Colonic mucosa (tissue), 4 donors: ENCODE results near the gene BORCS6. TPM values are rescaled to one million over a fixed set of nuclear protein-coding genes. Genes with fewer than 3 reads are reported as not detected.

Experiments used
- DNase-seq: peaks from one replicate; pipeline ENCODE4 v3.0.0-alpha.2; 2020
- H3K27ac ChIP-seq: fragments of 200-600 bp; one replicate; pipeline ENCODE4 v1.8.0; 2021
- H3K27me3 ChIP-seq: fragments of 200-600 bp; one replicate; pipeline ENCODE4 v1.8.0; 2021
- H3K36me3 ChIP-seq: fragments of 200-600 bp; one replicate; pipeline ENCODE4 v1.8.0; 2021
- H3K4me1 ChIP-seq: fragments of 200-600 bp; one replicate; pipeline ENCODE4 v1.8.0; 2021; ENCODE audit warnings: mild to moderate bottlenecking
- H3K4me3 ChIP-seq: fragments of 200-600 bp; one replicate; pipeline ENCODE4 v1.8.0; 2021
- H3K9ac ChIP-seq, 2 donors: one replicate each; pipeline ENCODE4 v1.7.0; 2013; ENCODE audit warnings: control low read depth in 2 of 2, low read depth in 2 of 2, low read length in 2 of 2
- H3K9me3 ChIP-seq: fragments of 200-600 bp; one replicate; pipeline ENCODE4 v1.8.0; 2021
- intact Hi-C: fragments of 100-400 bp; cut with DNase I; formaldehyde crosslinking; loops from one replicate; pipeline ENCODE4 v1.14.1; 2022
- total RNA-seq, 2 donors: library from RNA; stranded (reverse); fragmentation: NEBNext Ultra II Directional in 1 of 2; extraction: Animal tissue kit (Norgen Biotek cat#: 25700) in 1 of 2; gene quantifications; one replicate each; pipeline ENCODE4 v1.2.1, GENCODE V29; 2021
- TF ChIP-seq, protein P1 (sequence below): fragments of 200-600 bp; IDR thresholded peaks from one replicate; pipeline ENCODE4 v1.8.0; 2022; ENCODE audit warnings: antibody characterized with exemption, mild to moderate bottlenecking
- donor health status: healthy.
- donor health status: DM: no; HTN: no; CAD: no.
- donor health status: DM: no; HTN: no; CAD: no.

Gene BORCS6
- total RNA-seq, 2 donors from 2014 or later: 11.7 to 12.4 TPM

DNA sequence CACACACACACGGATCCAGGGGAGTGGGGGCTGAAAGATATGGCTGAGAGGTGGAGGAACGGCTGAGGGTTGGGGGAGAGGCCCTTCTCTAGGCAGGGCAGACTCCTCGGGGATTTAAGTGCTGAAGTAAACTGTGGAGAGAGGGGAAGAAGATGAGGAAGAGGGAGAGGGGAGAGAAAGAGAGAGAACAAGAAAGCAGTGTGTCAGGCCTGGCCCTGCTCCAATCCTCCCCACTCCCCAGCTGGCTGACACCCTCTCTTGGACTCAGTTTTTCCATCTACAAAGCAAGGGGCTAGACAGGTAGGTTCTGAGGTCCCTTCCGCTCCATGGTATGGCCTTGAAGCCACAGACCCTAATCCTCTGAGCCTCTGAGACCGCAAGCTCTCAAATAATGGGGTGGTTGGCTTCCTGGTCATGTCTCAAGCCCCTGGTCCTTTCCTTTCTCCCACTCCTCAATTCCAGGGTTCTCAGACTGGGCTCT is 29.2 kb downstream of the BORCS6 start:
- Histone ChIP-seq H3K36me3 (no peaks in the 10 kb centered on the region), H3K4me3 (no peak overlapping the region), H3K27me3 (no peaks in the 10 kb centered on the region), H3K9me3 (no peaks in the 10 kb centered on the region), H3K9ac (peak overlapping the region; percentile 53 to 98), H3K4me1 (peaks cover 22% of the 10 kb centered on the region), H3K27ac (peak overlapping the region; percentile 98)
- intact Hi-C loops: no loop called here
- TF ChIP-seq, protein P1, sequence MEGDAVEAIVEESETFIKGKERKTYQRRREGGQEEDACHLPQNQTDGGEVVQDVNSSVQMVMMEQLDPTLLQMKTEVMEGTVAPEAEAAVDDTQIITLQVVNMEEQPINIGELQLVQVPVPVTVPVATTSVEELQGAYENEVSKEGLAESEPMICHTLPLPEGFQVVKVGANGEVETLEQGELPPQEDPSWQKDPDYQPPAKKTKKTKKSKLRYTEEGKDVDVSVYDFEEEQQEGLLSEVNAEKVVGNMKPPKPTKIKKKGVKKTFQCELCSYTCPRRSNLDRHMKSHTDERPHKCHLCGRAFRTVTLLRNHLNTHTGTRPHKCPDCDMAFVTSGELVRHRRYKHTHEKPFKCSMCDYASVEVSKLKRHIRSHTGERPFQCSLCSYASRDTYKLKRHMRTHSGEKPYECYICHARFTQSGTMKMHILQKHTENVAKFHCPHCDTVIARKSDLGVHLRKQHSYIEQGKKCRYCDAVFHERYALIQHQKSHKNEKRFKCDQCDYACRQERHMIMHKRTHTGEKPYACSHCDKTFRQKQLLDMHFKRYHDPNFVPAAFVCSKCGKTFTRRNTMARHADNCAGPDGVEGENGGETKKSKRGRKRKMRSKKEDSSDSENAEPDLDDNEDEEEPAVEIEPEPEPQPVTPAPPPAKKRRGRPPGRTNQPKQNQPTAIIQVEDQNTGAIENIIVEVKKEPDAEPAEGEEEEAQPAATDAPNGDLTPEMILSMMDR: no peak
- DNase-seq: no peak

DNA sequence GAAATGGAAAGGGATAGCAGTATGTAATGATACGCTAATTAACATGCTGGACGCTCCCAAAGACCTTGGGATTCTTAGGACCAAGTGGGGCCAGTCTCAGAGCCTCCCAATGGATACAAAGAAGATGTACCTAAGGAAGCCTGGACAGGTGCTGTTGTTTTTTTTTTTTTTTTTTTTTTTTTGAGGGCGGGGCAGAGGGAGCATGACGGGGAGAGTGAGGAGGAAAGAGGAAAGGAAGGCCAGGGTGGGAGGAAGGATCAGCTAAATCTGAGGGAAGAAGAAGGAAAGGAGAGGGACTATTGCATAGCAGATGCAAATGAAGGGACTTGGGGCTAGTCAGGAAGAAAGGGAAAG is 29.8 kb downstream of the BORCS6 start:
- DNase-seq: no peak
- Histone ChIP-seq H3K4me1 (peaks cover 22% of the 10 kb centered on the region), H3K9ac (no peak overlapping the region), H3K9me3 (no peaks in the 10 kb centered on the region), H3K27ac (peak overlapping the region; percentile 98), H3K4me3 (no peak overlapping the region), H3K36me3 (no peaks in the 10 kb centered on the region), H3K27me3 (no peaks in the 10 kb centered on the region)
- TF ChIP-seq, protein P1: no peak
- intact Hi-C loops: no loop called here

DNA sequence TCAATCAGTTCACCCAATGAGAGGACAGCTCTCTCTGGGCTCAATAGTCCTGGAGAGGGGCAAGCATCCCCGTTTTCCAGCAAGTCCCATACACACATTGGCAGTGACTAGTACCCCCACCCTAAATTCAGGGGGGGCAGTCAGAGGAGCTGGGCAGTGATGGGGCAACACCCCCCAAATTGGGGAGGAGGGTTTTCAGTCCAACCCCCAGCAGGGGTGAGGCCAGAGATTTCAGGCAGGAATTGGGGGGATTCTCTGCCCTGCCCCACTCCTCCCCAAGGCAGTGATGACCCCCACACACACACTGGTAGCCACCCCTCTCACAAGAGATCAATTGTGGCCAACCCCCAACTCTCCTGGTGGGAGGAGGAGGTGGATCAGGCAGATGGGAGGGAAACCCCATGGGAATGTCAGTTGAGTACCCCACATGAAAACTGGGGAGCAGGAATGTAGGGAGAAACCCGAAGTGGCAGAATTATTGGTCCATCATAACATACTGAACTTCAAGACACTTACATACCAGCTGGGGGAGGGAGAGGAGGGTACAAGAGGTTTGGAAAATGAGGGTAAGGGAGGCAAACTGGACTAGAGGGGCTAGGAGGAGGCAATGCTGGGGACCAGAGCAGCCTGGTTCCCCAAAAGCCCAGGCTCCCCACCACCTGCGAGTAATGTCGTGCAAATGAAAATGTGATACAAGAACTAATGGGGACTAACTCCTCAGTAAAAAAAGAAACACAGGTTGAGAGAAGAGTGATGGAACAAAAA is 30.3 kb downstream of the BORCS6 start:
- Histone ChIP-seq H3K27me3 (no peaks in the 10 kb centered on the region), H3K9me3 (no peaks in the 10 kb centered on the region), H3K4me1 (peaks cover 24% of the 10 kb centered on the region), H3K27ac (no peak overlapping the region), H3K9ac (peak overlapping the region; percentile 1 to 16), H3K36me3 (no peaks in the 10 kb centered on the region), H3K4me3 (no peak overlapping the region)
- TF ChIP-seq, protein P1: no peak
- intact Hi-C loops: no loop called here
- no peak for DNase-seq

DNA sequence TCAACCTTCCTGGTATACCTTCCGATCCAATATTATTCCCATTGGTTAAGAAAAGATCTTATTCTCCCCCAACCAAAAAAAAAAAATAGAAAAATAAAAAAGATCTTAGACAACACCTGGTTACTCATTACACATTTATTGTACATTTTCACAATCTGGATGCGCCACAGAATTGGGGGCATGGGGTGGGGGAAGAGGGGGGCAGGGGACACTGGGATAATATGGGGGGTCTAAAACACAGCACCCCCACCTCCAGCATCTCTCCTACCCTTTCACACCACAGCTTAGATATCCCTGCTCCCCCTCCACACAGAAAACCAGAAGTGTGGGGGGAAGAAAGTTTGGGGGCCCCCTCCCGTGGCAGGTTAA is 31.0 kb downstream of the BORCS6 start:
- peaks cover 22% of the 10 kb centered on the region for H3K4me1 ChIP-seq
- no peaks in the 10 kb centered on the region for H3K9me3 ChIP-seq
- H3K36me3 ChIP-seq: no peaks in the 10 kb centered on the region
- H3K27me3 ChIP-seq: no peaks in the 10 kb centered on the region
- TF ChIP-seq, protein P1: no peak
- peak overlapping the region; percentile 78 for H3K27ac ChIP-seq
- no peak overlapping the region for H3K4me3 ChIP-seq
- peak overlapping the region in 1 of 2 donors; percentile 48 for H3K9ac ChIP-seq
- no peak for DNase-seq
- intact Hi-C loops: no loop called here

DNA sequence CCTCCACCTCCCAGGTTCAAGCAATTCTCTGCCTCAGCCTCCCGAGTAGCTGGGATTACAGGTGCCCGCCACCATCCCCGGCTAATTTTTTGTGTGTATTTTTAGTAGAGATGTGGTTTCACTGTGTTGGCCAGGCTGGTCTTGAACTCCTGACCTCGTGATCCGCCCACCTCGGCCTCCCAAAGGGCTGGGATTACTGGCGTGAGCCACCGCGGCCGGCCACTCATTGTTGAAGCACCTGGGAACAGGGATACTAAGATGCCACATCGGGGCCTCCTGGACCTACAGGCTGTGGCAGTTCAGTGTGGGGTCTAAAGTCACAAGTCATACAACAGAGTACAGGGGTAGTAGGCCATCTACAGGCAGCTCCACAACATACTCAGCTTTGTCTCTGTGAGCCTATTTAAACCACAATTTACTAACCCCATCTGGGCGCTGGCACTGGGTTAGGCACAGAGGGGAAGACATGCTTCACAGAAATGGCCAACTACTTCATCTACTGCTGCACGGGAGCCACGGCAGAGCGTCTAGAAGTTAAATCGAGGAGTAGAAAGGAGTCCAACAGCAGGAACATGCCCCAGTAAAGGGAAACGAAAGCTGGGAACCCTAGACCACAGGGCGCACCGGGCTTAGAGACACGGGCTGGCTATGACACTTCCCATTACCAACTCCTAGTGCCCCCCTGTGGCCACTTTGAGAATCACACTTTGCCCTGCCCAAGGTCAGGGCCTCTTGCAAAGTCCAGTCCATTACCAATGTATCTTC is 31.5 kb downstream of the BORCS6 start:
- Histone ChIP-seq H3K27ac (peak overlapping the region; percentile 78), H3K9ac (peak overlapping the region; percentile 38 to 48), H3K36me3 (no peaks in the 10 kb centered on the region), H3K4me1 (peaks cover 17% of the 10 kb centered on the region), H3K27me3 (no peaks in the 10 kb centered on the region), H3K4me3 (no peak overlapping the region), H3K9me3 (no peaks in the 10 kb centered on the region)
- peak; percentile 98 for DNase-seq
- TF ChIP-seq, protein P1: peak; percentile 90
- intact Hi-C loops: no loop called here
